Activated T-cell treated with anti-CD3 and anti-CD28 coated beads, Interleukin-2, amount 50 U/mL, for 48 hours (primary cell): ENCODE measurements around the gene CDC14A.
"Not testable (repeated sequence)": the region's sequence is repeated elsewhere in the genome, so short reads cannot be mapped to it uniquely, and the experiment has no call there.

Experiments
- DNase-seq, 2 experiments: peaks; one replicate each; pipeline ENCODE4 v3.0.0-alpha.2; 2020

CDC14A gene, protein sequence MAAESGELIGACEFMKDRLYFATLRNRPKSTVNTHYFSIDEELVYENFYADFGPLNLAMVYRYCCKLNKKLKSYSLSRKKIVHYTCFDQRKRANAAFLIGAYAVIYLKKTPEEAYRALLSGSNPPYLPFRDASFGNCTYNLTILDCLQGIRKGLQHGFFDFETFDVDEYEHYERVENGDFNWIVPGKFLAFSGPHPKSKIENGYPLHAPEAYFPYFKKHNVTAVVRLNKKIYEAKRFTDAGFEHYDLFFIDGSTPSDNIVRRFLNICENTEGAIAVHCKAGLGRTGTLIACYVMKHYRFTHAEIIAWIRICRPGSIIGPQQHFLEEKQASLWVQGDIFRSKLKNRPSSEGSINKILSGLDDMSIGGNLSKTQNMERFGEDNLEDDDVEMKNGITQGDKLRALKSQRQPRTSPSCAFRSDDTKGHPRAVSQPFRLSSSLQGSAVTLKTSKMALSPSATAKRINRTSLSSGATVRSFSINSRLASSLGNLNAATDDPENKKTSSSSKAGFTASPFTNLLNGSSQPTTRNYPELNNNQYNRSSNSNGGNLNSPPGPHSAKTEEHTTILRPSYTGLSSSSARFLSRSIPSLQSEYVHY

DNA sequence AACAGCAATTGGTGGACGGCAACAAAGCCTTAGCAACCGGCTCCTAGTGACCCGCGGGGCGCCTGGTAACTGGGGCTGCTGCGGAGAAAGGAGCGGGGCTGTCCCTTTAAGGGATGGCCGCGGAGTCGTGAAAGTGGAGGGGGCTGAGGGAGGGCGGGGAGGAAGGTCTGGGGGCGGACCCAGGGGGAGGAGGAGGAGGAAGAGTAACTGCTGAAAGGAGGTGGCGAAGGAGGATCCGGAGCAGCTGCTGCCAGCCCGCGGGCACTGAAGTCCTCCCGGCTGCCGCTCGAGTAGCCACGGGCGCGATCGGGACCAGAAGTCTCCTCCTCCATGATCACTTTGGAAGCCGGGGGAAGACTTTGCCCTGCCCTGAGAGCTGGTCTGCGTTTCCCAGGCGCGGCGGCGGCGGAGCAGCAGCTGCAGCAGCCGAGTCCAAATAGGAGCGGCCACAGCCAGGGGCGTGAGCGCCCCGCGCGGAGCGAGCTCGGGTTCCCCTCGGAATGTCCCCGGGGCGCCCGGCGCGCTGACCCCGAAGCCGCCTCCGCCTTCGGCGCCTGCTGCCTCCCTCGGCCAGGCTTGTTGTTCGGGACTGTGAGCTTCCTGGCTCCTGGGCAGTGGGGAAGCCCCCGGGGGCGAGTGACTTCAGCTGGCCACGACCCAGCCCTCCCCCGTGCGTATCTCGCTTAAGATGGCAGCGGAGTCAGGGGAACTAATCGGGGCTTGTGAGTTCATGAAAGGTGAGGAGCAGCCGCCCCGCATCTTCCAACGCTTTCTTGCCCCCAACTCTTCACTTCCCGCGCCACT is at the start of gene CDC14A:
TSS of gene CDC14A (plus strand) at position 240 of the 804 bp plus-strand sequence. CDS start at position 689, 449 bp downstream.
- DNase-seq = peak; percentile 87 to 90

- DNase-seq = no peak
Observed at GRCh38 chr1:100302739-100303138, 49.6 kb upstream of the CDC14A start.

DNA sequence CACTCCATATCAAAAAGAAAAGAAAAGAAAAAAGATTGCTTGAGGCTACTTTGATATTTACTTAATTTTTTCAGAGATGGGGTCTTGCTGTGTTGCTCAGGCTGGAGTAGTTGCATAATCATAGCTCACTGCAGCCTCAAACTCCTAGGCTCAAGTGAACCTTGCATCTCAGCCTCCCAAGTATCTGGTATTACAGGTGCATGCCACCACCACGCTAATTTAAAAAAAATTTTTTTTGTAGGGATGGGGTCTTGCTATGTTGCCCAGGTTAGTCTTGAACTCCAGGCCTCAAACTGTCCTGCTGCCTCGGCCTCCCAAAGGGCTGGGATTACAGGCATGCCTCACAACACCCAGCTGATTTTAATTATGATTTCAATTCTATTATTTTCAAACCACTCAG is 48.1 kb upstream of the CDC14A start:
- DNase-seq = no peak

- no peak for DNase-seq
Observed at GRCh38 chr1:100304921-100305320, 47.4 kb upstream of the CDC14A start.

- no peak for DNase-seq
Observed at GRCh38 chr1:100305954-100306353, 46.4 kb upstream of the CDC14A start.

GRCh38 chr1:100306735-100307313 is 45.5 kb upstream of the CDC14A start:
- DNase-seq = no peak

GRCh38 chr1:100308777-100309176 is 43.5 kb upstream of the CDC14A start:
- no peak for DNase-seq

- DNase-seq = no peak
Observed at GRCh38 chr1:100309863-100310262, 42.4 kb upstream of the CDC14A start.

DNA sequence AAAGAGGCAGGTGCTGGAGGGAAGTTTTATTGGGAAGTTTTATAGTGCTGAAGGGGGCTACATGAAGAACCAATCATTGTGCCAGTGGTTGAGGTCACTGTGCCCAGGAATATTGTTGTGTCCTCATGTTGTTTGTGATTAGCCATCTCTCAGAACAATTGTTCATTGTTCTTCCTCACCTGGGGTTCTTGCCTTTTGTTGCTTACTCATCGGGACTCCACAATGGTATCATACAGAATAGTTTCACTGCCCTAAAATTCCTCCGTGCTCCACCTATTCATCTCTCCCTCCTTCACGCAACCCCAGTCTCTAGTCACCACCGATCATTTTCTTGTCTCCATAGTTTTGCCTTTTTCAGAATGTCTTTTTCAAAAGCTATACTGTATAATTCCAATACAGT is 38.9 kb upstream of the CDC14A start:
- DNase-seq = no peak

GRCh38 chr1:100316622-100317021 is 35.7 kb upstream of the CDC14A start:
- no peak for DNase-seq

- no peak for DNase-seq
Observed at GRCh38 chr1:100320311-100321099, 31.8 kb upstream of the CDC14A start.

DNA sequence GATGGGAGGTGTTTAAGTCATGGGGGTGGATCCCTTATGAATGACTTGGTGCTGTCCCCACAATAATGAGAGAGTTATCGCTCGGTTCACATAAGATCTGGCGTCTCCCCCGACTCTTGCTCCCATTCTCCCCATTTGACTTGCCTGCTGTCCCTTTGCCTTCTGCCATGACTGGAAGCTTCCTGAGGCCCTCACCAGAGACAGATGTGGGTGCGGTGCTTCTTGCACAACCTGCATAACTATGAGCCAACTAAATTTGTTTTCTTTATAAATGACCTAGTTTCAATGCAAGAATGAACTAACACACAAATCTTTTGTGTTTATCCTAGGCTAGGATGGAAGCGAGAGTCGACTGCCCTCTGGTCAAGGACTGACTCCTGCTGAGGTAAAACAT is 31.2 kb upstream of the CDC14A start:
- no peak for DNase-seq

GRCh38 chr1:100321506-100321905 is 30.8 kb upstream of the CDC14A start:
- DNase-seq = no peak

DNA sequence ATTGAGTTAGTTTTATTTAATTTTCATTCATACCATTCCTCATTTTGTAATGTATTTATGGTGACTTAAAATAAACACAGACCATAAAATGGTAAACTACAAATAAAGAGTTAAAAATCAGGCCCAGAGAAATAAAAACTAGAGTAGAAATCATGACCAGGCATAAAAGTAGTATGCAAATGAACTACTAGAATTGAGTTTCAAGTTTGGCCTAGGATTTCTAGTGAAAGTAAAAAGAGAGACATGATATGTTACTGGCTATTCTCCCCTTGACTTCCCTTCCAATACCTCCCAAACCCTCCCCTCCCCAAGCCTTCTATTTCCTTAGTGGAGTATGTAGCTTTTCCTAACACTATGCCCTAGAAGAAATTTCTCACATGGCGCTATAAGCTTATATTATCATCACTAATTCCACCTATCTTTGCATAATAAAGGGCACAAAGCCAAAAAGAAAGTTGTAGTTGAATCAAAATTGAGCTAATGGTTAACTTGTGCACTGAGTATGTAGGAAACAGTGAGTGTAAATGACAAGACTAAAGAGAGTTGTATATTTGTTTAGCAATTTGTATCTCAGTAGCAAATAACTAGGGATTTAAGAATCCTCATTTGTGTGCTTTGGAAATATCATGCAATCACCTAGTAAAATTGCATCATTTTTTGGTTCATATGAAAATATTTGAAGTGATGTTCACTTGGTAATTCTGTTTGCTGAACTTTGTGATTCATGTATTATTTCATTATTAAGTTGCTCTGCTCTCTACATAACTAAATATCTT is 29.7 kb upstream of the CDC14A start:
- DNase-seq = no peak

GRCh38 chr1:100323419-100324106 is 28.7 kb upstream of the CDC14A start:
- DNase-seq = no peak

GRCh38 chr1:100325415-100326324 is 26.6 kb upstream of the CDC14A start:
- no peak for DNase-seq

DNA sequence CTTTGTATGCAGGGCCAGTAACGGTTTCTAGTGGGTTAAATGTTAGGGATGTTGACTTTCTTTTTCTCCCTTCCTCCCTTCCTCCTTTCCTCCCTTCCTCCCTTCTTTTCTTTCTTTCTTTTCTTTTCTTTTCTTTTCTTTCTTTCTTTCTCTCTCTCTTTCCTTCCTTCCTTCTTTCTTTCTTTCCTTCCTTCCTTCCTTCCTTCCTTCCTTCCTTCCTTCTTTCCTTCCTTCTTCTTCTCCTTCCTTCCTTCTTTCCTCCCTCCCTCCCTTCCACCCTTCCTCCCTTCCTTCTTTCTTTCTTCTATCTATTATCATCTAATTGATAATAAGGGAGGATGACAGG is 26.0 kb upstream of the CDC14A start:
- not testable (repeated sequence) for DNase-seq

DNA sequence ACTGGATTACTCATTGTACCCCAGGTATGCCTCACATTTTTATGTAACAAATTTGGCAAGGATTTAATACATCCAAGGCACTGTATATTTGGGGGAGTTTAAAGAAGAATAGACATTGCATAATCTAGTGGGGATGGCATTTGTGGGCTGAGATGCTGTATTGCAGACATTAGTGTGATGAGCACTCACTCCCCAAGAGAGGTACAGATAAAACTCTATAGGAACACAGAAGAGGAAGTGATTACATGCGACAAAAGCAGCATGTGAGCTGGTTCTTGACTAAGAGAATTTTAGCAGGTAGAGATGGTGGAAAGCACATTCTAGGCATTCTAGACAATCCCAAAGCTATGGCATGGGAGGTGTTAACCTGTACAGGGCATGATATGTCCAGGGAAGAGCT is 24.2 kb upstream of the CDC14A start:
- no peak for DNase-seq

DNA sequence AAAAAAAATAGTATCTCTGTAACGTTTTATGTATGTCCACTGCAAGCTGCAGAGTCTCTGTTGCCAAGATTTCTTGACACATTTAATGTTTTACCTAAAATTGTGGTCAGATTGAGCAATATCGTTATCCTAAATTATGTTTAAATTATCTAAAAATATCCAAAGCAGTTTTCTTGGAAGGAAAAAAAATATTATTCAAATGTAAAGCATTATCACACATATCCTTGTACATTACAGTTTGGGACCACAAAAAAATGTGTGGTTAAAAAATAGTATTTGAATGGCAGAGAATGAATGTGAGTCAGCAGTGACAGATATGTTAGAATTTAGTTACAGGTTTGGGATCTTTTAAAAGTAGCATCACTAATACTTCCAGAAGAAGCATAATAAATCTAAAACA is 21.2 kb upstream of the CDC14A start:
- DNase-seq = not testable (repeated sequence)

- DNase-seq = no peak
Observed at GRCh38 chr1:100332331-100332730, 20.0 kb upstream of the CDC14A start.
